SH-SY5Y (cell line): Measurements from ENCODE around the gene ARHGAP26.

Experiments used
- GATA2 ChIP-seq: IDR thresholded peaks from 2 replicates; pipeline ENCODE4 v1.6.1; 2011; ENCODE audit warnings: mild to moderate bottlenecking, low read depth, low read length
- GATA3 ChIP-seq: IDR thresholded peaks from 2 replicates; pipeline ENCODE4 v1.6.1; 2011; ENCODE audit warnings: low read depth, mild to moderate bottlenecking, low read length, moderate library complexity

Gene ARHGAP26

DNA sequence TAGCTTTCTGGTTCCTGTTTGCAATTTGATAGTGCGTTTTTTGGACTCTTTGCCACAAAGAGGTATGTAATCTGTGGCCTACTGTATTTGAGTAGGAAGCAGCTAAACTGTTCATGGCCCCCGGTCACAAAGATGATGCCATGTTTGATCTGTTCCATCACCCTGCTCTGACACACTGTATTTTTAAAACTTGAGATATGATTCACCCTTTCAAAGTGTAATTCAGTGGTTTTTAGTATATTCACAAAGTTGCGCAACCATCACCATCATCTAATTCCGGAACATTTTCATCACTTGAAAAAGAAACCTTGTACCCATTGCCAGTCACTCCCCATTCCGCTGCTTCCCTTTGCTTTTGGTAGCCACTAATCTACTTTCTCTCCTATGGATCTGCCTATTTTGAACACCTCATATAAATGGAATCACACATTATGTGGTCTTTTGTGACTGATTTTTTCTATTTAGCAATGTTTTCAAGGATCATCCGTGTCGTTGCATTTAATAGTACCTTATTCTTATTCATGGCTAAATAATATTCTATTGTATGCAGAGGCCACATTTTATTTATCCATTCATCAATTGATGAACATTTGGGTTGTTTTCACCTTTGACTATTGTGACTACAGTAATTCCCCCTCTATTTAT, 491.7 kb downstream of the ARHGAP26 start:
- TF ChIP-seq GATA2 (no peak), GATA3 (no peak)

- no peak for TF ChIP-seq GATA2
- no peak for TF ChIP-seq GATA3
These were observed 492.4 kb downstream of the ARHGAP26 start for GRCh38 chr5:143262393-143263174.

- no peak for TF ChIP-seq GATA3
- TF ChIP-seq GATA2 = no peak
These were observed 493.2 kb downstream of the ARHGAP26 start for GRCh38 chr5:143263272-143263810.

DNA sequence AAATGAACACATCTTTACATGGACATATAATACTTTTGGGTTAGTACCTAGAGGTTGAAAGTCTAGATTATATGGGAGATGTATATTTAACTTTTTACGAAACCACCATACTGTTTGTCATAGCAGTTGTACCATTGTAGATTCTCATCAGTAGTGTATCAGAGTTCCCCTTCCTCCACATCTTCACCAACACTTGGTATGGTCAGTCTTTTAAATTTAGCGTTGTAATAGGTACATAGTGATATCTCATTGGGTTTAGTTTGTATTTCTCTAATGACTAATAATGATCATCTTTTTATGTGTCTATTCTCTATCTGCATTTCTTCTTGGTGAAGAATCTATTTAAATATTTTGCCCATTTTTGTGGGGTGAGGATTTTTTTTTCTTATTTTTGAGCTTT, 495.8 kb downstream of the ARHGAP26 start:
- TF ChIP-seq GATA2 (no peak), GATA3 (no peak)

GRCh38 chr5:143267186-143267585, 497.0 kb downstream of the ARHGAP26 start:
- TF ChIP-seq GATA3 (no peak), GATA2 (no peak)

DNA sequence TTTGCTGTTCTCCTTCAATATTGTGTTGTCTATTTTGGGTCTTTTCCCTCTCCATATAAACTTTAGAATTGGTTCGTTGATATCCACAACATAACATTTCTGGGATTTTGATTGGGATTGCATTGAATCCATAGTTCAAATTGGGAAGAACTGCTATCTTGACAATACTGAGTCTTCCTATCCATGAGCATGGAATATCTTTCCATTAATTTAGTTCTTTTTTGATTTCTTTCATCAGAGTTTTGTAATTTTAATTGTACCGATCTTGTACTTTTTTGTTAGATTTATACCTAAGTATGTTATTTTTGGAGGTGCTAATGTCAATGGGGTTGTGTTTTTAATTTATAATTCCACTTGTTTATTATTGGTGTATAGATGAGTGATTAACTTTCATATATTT, 498.2 kb downstream of the ARHGAP26 start:
- TF ChIP-seq GATA3 (no peak), GATA2 (no peak)

DNA sequence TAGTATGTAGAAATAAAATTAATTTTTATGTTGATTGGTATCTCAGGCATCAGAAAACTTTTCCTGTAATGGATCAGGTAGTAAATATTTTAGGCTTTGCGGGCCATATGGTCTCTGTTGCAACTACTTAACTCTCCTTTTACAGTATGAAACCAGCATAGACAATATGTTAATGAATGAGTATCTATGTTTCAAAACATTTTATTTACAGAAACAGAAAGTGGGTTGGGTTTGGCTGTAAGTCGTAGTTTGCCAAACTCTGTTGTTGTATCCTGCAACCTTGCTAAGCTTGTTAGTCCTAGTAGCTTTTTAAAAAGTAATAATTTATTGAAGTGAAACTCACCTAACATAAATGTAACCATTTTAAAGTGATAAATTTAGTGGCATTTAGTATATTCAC, 501.3 kb downstream of the ARHGAP26 start:
- TF ChIP-seq GATA3 = no peak
- no peak for TF ChIP-seq GATA2

DNA sequence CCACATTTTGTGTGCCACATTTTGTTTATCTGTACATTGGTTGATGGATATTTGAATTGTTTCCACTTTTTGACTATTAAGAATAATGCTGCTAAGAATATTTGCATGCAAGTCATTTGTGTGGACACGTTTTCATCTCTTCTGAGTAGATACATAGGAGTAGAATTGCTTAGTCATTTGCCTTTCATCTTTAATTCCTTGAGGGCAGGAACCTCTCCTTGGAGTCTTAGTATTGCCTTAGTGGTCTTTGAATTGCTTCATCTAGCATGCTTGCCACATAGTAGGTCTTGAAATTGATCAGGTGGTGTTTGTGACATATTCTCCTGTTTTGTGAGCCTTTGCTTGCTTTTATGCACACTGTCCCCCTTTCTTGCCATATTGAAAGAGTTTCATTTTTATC, 504.8 kb downstream of the ARHGAP26 start:
- TF ChIP-seq GATA3 = no peak
- TF ChIP-seq GATA2 = no peak

GRCh38 chr5:143275512-143276363, 505.6 kb downstream of the ARHGAP26 start:
- TF ChIP-seq GATA3 (no peak), GATA2 (no peak)

DNA sequence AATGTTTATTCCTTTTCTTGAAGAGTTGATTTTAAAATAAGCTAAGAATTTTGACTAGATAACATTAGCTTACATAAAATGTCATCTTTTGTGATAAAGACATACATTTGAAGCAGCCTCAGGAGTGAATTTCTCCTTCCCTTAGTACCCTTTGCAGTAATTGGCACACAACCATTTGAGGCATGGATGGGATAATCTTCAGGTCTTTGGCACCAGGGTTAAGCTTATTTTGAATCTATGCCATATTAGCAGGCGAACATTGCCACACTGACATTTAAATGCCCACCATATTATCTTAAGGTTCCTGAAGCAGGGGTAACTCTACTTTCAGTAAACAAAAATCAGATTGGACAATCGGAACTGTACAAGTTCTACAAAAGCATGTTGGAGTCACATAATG, 507.4 kb downstream of the ARHGAP26 start:
- TF ChIP-seq GATA3 (no peak), GATA2 (no peak)
